GM19240 (cell line): ENCODE results near the gene SCAMP3.
"Not testable (repeated sequence)": the region's sequence is repeated elsewhere in the genome, so short reads cannot be mapped to it uniquely, and the experiment has no call there.

Source experiments
- DNase-seq: peaks from one replicate; pipeline ENCODE4 v3.0.0; 2011; ENCODE audit warnings: low spot score; ENCODE audit not compliant: insufficient read length

The SCAMP3 gene

GRCh38 chr1:155232001-155232978 is 29.9 kb downstream of the SCAMP3 start:
- DNase-seq: not testable (repeated sequence)

GRCh38 chr1:155231302-155231701 is 30.9 kb downstream of the SCAMP3 start:
- not testable (repeated sequence) for DNase-seq

- DNase-seq: no peak
Measured at GRCh38 chr1:155228096-155228427, 34.1 kb downstream of the SCAMP3 start.

- peak; percentile 100 for DNase-seq
Measured at GRCh38 chr1:155227261-155228095, 34.7 kb downstream of the SCAMP3 start.

- DNase-seq: no peak
Measured at GRCh38 chr1:155226910-155227260, 35.3 kb downstream of the SCAMP3 start.

- peak; percentile 76 for DNase-seq
Measured at GRCh38 chr1:155226188-155226909, 35.8 kb downstream of the SCAMP3 start.

GRCh38 chr1:155225404-155225759 is 36.8 kb downstream of the SCAMP3 start:
- not testable (repeated sequence) for DNase-seq

- no peak for DNase-seq
Measured at GRCh38 chr1:155223047-155223446, 39.1 kb downstream of the SCAMP3 start.

GRCh38 chr1:155220211-155220965 is 41.8 kb downstream of the SCAMP3 start:
- DNase-seq: not testable (repeated sequence)

- DNase-seq: no peak
Measured at GRCh38 chr1:155219592-155220031, 42.5 kb downstream of the SCAMP3 start.

- DNase-seq: no peak
Measured at GRCh38 chr1:155218854-155219591, 43.1 kb downstream of the SCAMP3 start.

- DNase-seq: not testable (repeated sequence)
Measured at GRCh38 chr1:155214702-155215101, 47.5 kb downstream of the SCAMP3 start.

GRCh38 chr1:155212051-155212440 is 50.1 kb downstream of the SCAMP3 start:
- DNase-seq: not testable (repeated sequence)

- not testable (repeated sequence) for DNase-seq
Measured at GRCh38 chr1:155211381-155212050, 50.6 kb downstream of the SCAMP3 start.

- DNase-seq: no peak
Measured at GRCh38 chr1:155210314-155211104, 51.7 kb downstream of the SCAMP3 start.

GRCh38 chr1:155209312-155209721 is 52.8 kb downstream of the SCAMP3 start:
- no peak for DNase-seq

- DNase-seq: peak; percentile 83
Measured at GRCh38 chr1:155208541-155209311, 53.4 kb downstream of the SCAMP3 start, which contains the start of gene MTX1. Gene MTX1, plus strand, starts transcription at chr1:155208695. Its CDS starts 110 bp downstream, at chr1:155208805.
